ENCODE measurements around the gene NIN. TPM values are rescaled to one million over a fixed set of nuclear protein-coding genes. Genes with fewer than 3 reads are reported as not detected.
"Not testable (repeated sequence)": the region's sequence is repeated elsewhere in the genome, so short reads cannot be mapped to it uniquely, and the experiment has no call there.

The NIN gene
- total RNA-seq, 1 donor = 33.4 TPM

- no peak for TF ChIP-seq CTCF (IDR thresholded peaks at IDR 0.05; ENCODE audit: insufficient read depth, low read length)
- DNase-seq (ENCODE audit: low read depth) = no peak
- no peak overlapping the region for H3K4me3 ChIP-seq (ENCODE audit: low read depth, low read length)
These were observed 10.0 kb downstream of the NIN start for GRCh38 chr14:50820786-50821509.

- DNase-seq (ENCODE audit: low read depth); H3K4me3 ChIP-seq (ENCODE audit: low read depth, low read length): not testable (repeated sequence)
These were observed 11.7 kb downstream of the NIN start for GRCh38 chr14:50819303-50819702.

- TF ChIP-seq CTCF (IDR thresholded peaks at IDR 0.05; ENCODE audit: insufficient read depth, low read length) = no peak
- H3K4me3 ChIP-seq (ENCODE audit: low read depth, low read length) = no peak overlapping the region
- DNase-seq (ENCODE audit: low read depth) = peak; percentile 61
These were observed 14.4 kb downstream of the NIN start for GRCh38 chr14:50816395-50817047.

GRCh38 chr14:50815526-50815925 is 15.4 kb downstream of the NIN start:
- DNase-seq (ENCODE audit: low read depth); H3K4me3 ChIP-seq (ENCODE audit: low read depth, low read length): not testable (repeated sequence)

GRCh38 chr14:50815058-50815457 is 15.9 kb downstream of the NIN start:
- DNase-seq (ENCODE audit: low read depth); H3K4me3 ChIP-seq (ENCODE audit: low read depth, low read length): not testable (repeated sequence)

- TF ChIP-seq CTCF (IDR thresholded peaks at IDR 0.05; ENCODE audit: insufficient read depth, low read length) = no peak
- no peak for DNase-seq (ENCODE audit: low read depth)
- no peak overlapping the region for H3K4me3 ChIP-seq (ENCODE audit: low read depth, low read length)
These were observed 16.8 kb downstream of the NIN start for GRCh38 chr14:50814161-50814560.

- no peak overlapping the region for H3K4me3 ChIP-seq (ENCODE audit: low read depth, low read length)
These were observed 17.5 kb downstream of the NIN start for GRCh38 chr14:50813544-50813863.

More at GRCh38 chr14:50813544-50813863, 17.5 kb downstream of the NIN start:
- no peak for DNase-seq (ENCODE audit: low read depth)
- TF ChIP-seq CTCF (IDR thresholded peaks at IDR 0.05; ENCODE audit: insufficient read depth, low read length) = no peak
